Measurements from ENCODE around the gene SLIT3. TPM values are rescaled to one million over a fixed set of nuclear protein-coding genes. Genes with fewer than 3 reads are reported as not detected.

SLIT3 gene
- total RNA-seq, 1 donor from 2014 or later = 70.0 TPM

GRCh38 chr5:169079697-169080096 lies 221.2 kb downstream of the SLIT3 start:
- no peak overlapping the region for H3K4me3 ChIP-seq
- TF ChIP-seq CTCF (IDR thresholded peaks at IDR 0.05) = no peak
- no peaks in the 10 kb centered on the region for H3K4me1 ChIP-seq
- H3K9me3 ChIP-seq = no peaks in the 10 kb centered on the region
- H3K36me3 ChIP-seq = no peaks in the 10 kb centered on the region
- intact Hi-C loops (cut with DNase I) = no loop called here
- no peak overlapping the region for H3K27ac ChIP-seq
- no peak for ATAC-seq
- no peaks in the 10 kb centered on the region for H3K27me3 ChIP-seq
- DNase-seq = no peak

- ATAC-seq = no peak
- H3K36me3 ChIP-seq = no peaks in the 10 kb centered on the region
- H3K27me3 ChIP-seq = no peaks in the 10 kb centered on the region
- DNase-seq = no peak
- no peaks in the 10 kb centered on the region for H3K4me1 ChIP-seq
- no peak overlapping the region for H3K27ac ChIP-seq
- no peak overlapping the region for H3K4me3 ChIP-seq
- no peaks in the 10 kb centered on the region for H3K9me3 ChIP-seq
- intact Hi-C loops (cut with DNase I) = no loop called here
- no peak for TF ChIP-seq CTCF (IDR thresholded peaks at IDR 0.05)
Observed at GRCh38 chr5:169074839-169075238, 226.1 kb downstream of the SLIT3 start.

GRCh38 chr5:169072233-169072632 lies 228.7 kb downstream of the SLIT3 start:
- Histone ChIP-seq H3K36me3 (no peaks in the 10 kb centered on the region), H3K27ac (no peak overlapping the region), H3K4me3 (no peak overlapping the region), H3K4me1 (no peaks in the 10 kb centered on the region), H3K27me3 (no peaks in the 10 kb centered on the region), H3K9me3 (no peaks in the 10 kb centered on the region)
- TF ChIP-seq CTCF (IDR thresholded peaks at IDR 0.05) = no peak
- ATAC-seq = no peak
- intact Hi-C loops (cut with DNase I) = no loop called here
- DNase-seq = no peak

GRCh38 chr5:169070413-169070812 lies 230.5 kb downstream of the SLIT3 start:
- intact Hi-C loops (cut with DNase I) = no loop called here
- no peaks in the 10 kb centered on the region for H3K36me3 ChIP-seq
- no peaks in the 10 kb centered on the region for H3K4me1 ChIP-seq
- no peaks in the 10 kb centered on the region for H3K9me3 ChIP-seq
- ATAC-seq (no peak), DNase-seq (no peak)
- no peaks in the 10 kb centered on the region for H3K27me3 ChIP-seq
- no peak overlapping the region for H3K4me3 ChIP-seq
- no peak overlapping the region for H3K27ac ChIP-seq
- no peak for TF ChIP-seq CTCF (IDR thresholded peaks at IDR 0.05)

GRCh38 chr5:169067751-169068173 lies 233.2 kb downstream of the SLIT3 start:
- DNase-seq = no peak

More at GRCh38 chr5:169067751-169068173, 233.2 kb downstream of the SLIT3 start:
- no peak for ATAC-seq
- TF ChIP-seq CTCF (IDR thresholded peaks at IDR 0.05) = no peak
- Histone ChIP-seq H3K4me1 (peaks cover 15% of the 10 kb centered on the region), H3K9me3 (no peaks in the 10 kb centered on the region), H3K27me3 (no peaks in the 10 kb centered on the region), H3K27ac (no peak overlapping the region), H3K4me3 (no peak overlapping the region), H3K36me3 (no peaks in the 10 kb centered on the region)
- intact Hi-C loops (cut with DNase I) = no loop called here

Data from upper lobe of right lung (tissue), 1 donor.